G401.6 (cell line): ENCODE data around the gene MBD2.
"Not testable (repeated sequence)": the region's sequence is repeated elsewhere in the genome, so short reads cannot be mapped to it uniquely, and the experiment has no call there.

Experiments
- FAIRE-seq: peaks from 2 replicates; lab custom pipeline; 2012; peaks lifted over from hg19 to GRCh38; lab: Jason Lieb, UNC

The MBD2 gene

DNA sequence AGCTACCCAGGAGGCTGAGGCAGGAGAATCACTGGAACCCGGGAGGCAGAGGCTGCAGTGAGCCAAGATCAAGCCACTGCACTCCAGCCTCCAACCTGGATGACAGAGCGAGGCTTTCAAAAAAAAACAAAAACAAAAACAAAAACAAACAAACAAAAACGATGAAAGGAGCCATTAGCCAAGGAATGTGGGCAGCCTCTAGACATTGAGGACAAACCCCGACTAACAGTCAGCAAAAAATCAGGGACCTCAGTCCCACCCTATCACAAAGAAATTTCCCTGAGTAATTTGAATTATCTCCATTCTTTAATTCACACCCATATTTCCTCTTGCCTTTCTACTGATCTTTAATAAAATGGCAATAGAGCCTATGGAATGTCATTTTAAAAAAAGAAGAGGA is 75.8 kb downstream of the MBD2 start:
- FAIRE-seq, result no peak

DNA sequence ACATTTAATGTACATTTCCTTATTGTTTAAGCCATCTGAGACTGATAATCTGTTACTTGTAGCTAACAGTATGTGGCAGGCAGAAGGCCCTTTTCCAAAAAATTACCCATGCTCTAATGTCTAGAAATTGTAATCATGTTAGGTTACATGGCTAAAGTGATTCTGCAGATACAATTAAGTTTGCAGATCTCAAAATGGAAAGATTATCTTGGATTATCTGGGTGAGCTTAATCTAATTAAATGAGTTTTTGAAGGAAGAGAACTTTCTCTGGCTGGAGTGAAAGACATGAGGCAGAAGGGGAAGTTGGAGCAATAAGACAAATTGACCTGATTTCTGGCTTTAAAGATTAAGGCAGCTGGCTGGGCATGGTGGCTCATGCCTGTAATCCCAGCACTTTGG is 76.3 kb downstream of the MBD2 start:
- FAIRE-seq, result no peak

DNA sequence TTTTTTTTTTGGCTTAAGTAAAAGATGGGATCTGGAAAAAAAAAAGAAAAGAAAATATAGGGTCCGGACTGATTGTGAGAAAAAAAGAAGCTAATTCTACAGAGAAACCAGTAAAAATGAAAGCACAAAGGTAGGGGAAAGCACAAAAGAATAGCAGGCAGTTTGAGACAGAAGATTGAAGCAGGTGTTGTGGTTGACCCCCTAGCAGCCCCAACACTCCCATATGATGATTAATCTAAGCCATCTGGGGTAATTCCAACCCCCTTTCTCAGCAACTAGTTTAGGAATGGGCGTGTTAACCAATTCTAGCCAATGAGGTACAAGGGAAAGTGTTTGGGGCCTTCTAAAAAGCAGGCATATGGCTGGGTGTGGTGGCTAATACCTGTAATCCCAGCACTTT is 77.0 kb downstream of the MBD2 start:
- FAIRE-seq, result no peak

DNA sequence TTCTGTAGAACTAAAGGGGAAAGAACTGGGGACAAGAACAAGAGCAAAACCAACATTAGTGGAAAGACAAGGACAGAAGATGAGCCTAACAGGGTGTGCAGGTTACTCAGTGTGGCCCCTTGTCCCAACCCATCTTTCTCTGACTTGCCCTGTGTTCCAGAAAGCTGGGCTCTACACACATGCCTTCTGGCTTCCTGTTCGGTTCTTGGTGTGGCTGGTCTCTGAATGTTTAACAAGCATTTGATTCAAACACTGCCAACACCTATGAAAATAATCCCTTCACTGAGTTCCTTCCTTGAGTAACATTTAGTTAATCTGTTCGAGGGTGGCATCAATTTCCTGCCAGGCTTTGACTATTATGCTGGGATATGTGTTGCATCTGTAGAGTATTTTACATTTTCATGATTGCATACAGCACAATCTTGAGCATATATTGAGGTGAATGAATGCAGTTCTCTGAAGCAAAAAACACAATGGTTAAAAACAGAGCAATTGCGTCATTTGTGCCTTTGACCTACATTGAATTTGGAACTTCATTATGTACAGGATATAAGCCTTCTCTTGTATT is 83.3 kb downstream of the MBD2 start:
- no peak for FAIRE-seq

- FAIRE-seq, result no peak
Observed at GRCh38 chr18:54140641-54141040, 83.8 kb downstream of the MBD2 start.

DNA sequence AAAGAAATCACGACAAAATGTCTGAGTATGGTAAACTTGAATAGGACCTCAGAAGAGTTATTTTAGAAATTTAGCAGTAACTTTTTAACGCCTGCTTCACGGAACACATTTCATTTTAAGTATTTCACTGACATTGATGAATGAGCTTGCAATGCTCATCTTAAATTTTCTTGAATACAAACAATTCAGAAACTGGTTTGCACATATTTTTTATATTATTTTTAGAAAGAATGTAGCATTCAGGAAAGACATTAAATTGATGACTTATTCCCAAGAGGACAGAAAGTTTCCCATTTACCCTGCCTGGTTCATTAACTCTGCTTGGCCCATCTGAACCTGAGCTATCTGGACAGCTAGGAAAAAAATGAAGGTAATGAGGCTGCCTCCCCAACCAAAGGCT is 89.3 kb downstream of the MBD2 start:
- no peak for FAIRE-seq

GRCh38 chr18:54134053-54134452 is 90.4 kb downstream of the MBD2 start:
- FAIRE-seq, result no peak

- no peak for FAIRE-seq
Observed at GRCh38 chr18:54130631-54131030, 93.8 kb downstream of the MBD2 start.

- no peak for FAIRE-seq
Observed at GRCh38 chr18:54130177-54130576, 94.3 kb downstream of the MBD2 start.

DNA sequence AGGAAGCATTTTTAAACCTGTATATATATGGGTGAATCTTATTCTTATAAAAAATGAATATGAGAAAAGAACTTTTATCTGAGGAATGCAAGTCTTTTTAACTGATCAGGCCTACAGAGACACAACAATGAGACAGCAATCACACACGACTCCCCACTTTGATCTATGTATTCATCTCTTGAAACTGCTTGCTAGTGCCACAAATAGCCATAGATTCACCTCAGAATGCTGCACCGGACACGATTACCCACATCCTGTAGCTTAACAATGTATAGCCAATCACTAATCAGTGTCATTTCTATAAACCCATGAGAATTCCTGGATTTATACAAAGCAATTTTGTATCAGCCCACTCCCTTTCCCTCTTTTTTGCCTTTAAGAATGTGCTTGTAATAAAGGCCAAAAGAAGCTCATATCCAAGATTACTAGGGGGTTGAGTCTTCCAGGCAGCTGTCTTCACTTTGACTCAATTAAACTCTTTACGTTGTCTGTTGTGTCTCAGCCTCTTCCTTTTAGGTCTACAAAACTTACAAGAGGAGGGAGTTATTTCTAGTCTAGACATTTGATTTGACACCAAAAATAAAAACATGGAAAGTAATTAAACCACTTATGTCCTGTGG is 94.9 kb downstream of the MBD2 start:
- FAIRE-seq, result no peak

GRCh38 chr18:54127759-54128378 is 96.6 kb downstream of the MBD2 start:
- FAIRE-seq, result peak; percentile 63

DNA sequence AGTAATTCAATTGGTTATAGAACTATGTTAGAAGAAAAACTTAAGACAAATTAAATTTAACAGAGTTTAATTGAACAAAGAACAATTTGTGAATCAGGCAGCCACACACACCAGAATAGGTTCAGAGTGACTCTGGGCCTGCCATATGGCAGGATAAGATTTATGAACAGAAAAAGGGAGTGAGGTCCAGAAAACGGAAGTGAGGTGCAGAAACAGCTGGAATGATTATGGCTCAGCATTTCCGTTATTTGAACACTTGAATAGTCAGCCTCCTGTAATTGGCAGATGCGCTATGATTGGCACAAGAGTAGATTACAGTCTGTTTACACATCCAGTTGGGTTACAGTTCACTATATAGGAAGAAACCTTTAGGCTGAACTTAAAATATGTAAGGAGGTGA is 99.0 kb downstream of the MBD2 start:
- FAIRE-seq, result no peak

DNA sequence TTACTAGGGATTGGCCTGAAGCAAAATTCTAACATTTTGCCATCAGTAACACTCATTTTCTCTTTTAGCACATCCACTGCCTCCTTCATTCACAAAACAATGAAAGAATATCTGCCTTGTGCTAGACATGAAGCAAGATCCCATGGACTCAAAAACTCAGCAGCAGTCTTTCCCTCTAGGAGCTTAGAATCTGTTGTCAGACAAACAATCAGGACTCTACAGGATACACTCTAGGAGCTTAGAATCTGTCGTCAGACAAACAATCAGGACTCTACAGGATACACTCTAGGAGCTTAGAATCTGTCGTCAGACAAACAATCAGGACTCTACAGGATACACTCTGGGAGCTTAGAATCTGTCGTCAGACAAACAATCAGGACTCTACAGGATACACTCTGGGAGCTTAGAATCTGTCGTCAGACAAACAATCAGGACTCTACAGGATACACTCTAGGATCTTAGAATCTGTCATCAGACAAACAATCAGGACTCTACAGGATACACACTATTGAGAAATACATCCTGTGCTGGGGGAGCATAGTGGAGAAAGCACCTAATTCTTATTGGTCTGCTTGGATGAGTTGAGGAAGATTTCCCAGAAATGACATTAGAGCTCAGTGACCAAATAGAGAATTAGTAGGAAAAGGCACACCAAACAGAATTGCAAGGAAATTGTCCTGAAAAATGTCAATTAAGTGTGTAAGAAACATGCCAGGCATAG is 100.6 kb downstream of the MBD2 start:
- not testable (repeated sequence) for FAIRE-seq

DNA sequence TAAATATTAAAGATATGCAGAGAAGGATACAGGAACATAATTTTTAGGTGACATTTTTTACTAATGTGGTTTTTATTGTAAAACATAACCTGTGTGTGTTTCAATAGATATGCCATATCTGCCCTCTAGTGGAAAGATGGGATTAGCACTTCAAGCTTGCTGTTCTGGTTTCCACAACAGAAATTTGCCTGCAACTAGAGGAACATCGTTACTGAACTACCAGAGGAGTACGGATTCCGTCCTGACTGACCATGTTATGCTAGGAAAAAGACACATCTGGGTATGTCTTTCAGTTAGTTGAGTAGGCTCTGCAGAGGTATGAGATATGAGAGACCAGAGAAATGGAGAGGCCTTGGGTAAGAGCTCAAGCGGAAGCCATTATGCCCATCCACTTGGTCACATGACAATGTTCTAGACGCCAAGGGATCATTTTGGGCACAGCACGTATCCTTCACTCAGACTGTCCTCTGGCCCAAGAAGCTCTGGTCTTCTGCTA is 104.9 kb downstream of the MBD2 start:
- FAIRE-seq, result peak; percentile 94

- FAIRE-seq, result no peak
Observed at GRCh38 chr18:54117853-54118773, 106.4 kb downstream of the MBD2 start.

GRCh38 chr18:54116541-54117257 is 107.8 kb downstream of the MBD2 start:
- FAIRE-seq, result no peak

DNA sequence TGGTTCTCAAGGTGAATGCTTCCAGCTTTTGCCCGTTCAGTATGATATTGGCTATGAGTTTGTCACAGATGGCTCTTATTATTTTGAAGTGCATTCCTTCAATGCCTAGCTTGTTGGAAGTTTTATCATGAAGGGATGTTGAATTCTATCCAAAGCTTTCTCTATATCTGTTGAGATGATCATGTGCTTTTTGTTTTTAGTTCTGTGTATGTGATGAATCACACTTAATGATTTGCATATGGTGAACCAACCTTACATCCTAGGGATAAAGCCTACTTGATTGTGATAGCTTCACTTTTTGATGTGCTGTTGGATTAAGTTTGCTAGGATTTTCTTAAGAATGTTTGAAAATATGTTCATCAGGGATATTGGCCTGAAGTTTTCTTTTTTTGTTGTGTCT is 112.1 kb downstream of the MBD2 start:
- FAIRE-seq, result no peak

GRCh38 chr18:54109131-54109683 is 115.3 kb downstream of the MBD2 start:
- FAIRE-seq, result no peak

- no peak for FAIRE-seq
Observed at GRCh38 chr18:54102123-54102522, 122.3 kb downstream of the MBD2 start.
